Left ventricle myocardium superior (tissue), 1 donor: ENCODE measurements around the gene SCGB1A1. TPM values are rescaled to one million over a fixed set of nuclear protein-coding genes. Genes with fewer than 3 reads are reported as not detected.

Experiments
- ATAC-seq: fragments of 200-7000 bp; cut with Tn5 transposase; one replicate; pipeline ENCODE4 v1.9.1; 2020; ENCODE audit warnings: mild to moderate bottlenecking, moderate library complexity
- DNase-seq: peaks from one replicate; pipeline ENCODE4 v3.0.0-alpha.2; 2020
- intact Hi-C: fragments of 100-400 bp; cut with micrococcal nuclease; formaldehyde crosslinking; loops from one replicate; pipeline ENCODE4 v1.11.0; 2022
- total RNA-seq: library from RNA; stranded (reverse); fragmentation: NEBNext Ultra II Directional; extraction: Animal tissue kit (Norgen Biotek cat#: 25700); gene quantifications from one replicate; pipeline ENCODE4 v1.2.1, GENCODE V29; 2021
- donor health status: DM: no; HTN: yes; CAD: no; lungs with severe emphysema.

The SCGB1A1 gene
- total RNA-seq, 1 donor from 2014 or later = not detected

DNA sequence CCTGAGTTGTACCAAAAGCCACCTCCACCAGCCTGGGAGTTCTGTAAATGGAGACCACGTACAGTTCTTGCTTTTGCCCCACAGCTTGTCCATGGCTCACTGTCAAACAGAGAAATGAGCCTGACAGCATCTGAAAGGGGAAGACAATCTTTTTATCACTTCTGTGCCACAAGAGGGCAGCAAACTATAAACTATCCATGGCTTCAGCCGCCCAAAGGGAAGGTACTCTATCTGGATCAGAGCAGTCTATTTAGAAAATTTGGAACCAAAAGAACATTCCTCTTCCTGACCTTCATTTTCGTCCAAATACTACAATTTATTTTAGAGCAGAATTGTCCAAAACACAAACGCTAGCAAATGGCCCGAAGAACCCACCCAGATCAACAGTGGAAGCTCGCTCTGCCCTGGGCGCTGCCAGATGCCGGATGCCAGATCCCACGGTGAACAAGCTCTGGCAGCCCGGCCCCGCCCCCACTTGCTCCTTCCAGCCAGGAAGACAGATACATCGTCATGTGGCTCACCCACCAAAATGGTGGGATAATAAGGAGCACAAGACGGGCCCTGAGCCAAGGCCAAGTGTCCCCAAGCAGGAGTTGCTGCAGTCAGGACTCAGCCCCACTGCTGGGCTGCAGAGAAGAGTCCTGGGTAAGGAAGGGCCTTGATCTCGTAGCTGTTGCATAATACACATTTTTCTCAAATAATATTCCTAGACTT, 23.9 kb upstream of the SCGB1A1 start:
- ATAC-seq (peak; percentile 83), DNase-seq (peak; percentile 89)
- intact Hi-C loops = loop anchor here (10.0 kb wide), 1 partner anchor 150 kb away; the partner anchor contains the start of gene AHNAK

DNA sequence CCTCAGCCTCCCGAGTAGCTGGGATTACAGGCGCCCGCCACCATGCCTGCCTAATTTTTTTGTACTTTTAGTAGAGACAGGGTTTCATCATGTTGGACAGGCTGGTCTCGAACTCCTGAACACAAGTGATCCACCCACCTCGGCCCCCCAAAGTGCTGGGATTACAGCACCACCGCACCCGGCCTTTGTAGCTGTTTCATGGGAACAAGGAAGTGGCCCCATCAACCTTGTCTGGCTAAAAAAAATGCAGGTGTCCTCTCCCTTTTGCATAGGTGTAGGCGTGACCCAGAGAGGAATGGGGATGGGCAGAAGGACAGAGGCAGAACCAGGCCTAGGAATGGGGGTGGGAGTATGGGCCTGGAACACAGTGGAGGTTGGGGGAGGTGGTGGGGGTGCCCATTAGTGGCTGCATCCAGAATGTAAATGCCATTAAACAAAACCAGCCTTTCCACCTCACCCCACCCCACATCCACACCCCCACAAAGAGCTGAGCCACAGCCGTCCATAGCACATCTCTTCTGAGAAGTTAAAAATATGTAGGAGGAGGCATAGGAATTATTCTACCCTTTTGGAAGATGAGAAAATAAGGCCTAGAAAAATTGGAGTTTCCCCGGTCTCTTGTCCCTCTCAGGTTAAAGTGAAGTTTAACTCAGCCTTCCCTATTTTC, 22.8 kb upstream of the SCGB1A1 start:
- DNase-seq (no peak), ATAC-seq (no peak)
- intact Hi-C loops = loop anchor here (10.0 kb wide), 1 partner anchor 149 kb away; the partner anchor contains the start of gene AHNAK

- intact Hi-C loops = loop anchor here (10.0 kb wide), 1 partner anchor 146 kb away; the partner anchor contains the start of gene AHNAK
- DNase-seq (peak; percentile 71), ATAC-seq (peak; percentile 25)
These were observed 20.5 kb upstream of the SCGB1A1 start for GRCh38 chr11:62398011-62398994.

- DNase-seq = no peak
- intact Hi-C loops = loop anchor here (10.0 kb wide), 1 partner anchor 145 kb away; the partner anchor contains the start of gene AHNAK
- peak; percentile 3 for ATAC-seq
These were observed 19.5 kb upstream of the SCGB1A1 start for GRCh38 chr11:62399172-62399877.

- intact Hi-C loops = loop anchor here (10.0 kb wide), 1 partner anchor 145 kb away; the partner anchor contains the start of gene AHNAK
- peak; percentile 49 for DNase-seq
- ATAC-seq = peak; percentile 9
These were observed 19.0 kb upstream of the SCGB1A1 start for GRCh38 chr11:62399878-62400266.

DNA sequence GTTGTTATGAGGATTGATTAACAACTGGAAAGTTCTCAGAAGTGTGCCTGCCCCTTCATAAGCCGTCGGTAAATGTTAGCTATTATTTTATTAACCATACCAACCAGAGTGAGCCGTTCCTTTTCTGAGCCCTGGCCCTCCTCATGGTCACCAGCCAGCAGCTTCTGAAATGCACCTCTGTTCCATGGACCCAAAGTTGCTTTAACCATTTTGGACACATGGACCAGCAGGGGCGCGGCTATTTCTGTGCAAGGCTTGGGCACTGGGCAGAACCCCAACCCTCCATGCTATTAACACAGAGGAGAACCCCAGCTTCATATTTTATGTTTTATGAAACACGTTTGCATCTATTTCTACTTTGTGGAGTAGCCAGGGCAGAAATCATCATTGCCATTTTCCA, 18.6 kb upstream of the SCGB1A1 start:
- DNase-seq (no peak), ATAC-seq (no peak)
- intact Hi-C loops = no loop called here

GRCh38 chr11:62400760-62401159, 18.1 kb upstream of the SCGB1A1 start:
- peak; percentile 88 for ATAC-seq
- peak; percentile 91 for DNase-seq
- intact Hi-C loops = no loop called here

- no peak for ATAC-seq
- DNase-seq = no peak
- intact Hi-C loops = no loop called here
These were observed 17.5 kb upstream of the SCGB1A1 start for GRCh38 chr11:62401356-62401755.

- no peak for ATAC-seq
- intact Hi-C loops = no loop called here
These were observed 17.0 kb upstream of the SCGB1A1 start for GRCh38 chr11:62401811-62402210.

DNA sequence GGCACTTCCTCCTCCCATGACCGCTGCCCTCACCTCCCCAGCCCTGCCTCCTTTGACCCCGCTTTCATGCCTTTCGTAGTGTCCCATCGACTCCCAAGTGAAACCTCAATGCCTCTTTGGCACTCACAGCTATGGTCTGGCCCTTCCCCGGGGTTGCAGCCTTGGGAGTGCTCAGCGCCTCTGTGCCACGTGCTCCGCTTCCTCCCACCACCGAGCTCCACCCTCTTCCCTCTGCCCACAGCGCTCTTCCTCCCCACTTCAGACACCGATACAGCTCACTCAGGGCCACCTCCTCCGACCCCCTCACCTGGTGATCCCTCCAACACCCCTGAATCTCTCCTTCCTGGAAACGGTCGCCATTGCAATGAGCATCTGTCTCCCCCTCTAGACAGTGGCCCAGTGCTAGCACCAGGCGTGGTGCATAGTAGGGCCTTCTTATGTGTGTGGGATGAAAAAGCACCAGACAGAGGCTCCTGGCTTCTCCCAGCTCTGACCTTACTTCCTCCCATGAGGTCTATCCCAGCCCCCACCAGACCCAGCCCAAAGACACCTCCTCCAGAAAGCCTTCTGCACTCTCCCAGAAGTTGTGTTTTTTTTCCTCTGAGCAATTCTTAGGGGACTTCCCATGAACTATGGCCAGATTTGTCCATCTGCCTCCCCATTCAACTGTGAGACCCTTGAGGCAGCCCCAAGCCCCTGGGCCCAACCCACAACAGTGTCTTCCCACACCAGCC, 16.4 kb upstream of the SCGB1A1 start:
- intact Hi-C loops = no loop called here

More at GRCh38 chr11:62401811-62402210, 17.0 kb upstream of the SCGB1A1 start:
- no peak for DNase-seq

GRCh38 chr11:62402960-62403730, 15.7 kb upstream of the SCGB1A1 start:
- DNase-seq (no peak), ATAC-seq (no peak)
- intact Hi-C loops = no loop called here

More for the DNA sequence above, 16.4 kb upstream of the SCGB1A1 start:
- DNase-seq = peak; percentile 74
- ATAC-seq = peak; percentile 55

DNA sequence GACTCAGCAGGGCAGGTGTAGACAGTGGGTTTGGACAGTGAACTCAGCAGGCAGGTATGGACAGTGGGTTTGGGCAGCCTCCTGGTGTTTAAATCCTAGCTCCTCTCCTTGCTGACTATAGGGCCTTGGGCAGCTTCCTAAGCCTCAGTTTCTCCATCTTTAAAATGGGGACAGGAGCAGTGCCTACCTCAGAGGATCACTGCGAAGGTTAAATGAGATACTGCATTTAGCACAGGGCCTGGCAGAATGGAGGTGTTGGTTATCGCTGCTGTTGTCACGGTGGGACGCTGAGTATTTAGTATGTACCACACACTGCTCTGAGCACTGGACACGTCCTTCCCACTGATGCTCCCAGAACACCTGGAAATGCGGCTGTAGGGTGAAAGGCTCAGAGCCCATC, 14.4 kb upstream of the SCGB1A1 start:
- ATAC-seq (no peak), DNase-seq (no peak)
- intact Hi-C loops = no loop called here

DNA sequence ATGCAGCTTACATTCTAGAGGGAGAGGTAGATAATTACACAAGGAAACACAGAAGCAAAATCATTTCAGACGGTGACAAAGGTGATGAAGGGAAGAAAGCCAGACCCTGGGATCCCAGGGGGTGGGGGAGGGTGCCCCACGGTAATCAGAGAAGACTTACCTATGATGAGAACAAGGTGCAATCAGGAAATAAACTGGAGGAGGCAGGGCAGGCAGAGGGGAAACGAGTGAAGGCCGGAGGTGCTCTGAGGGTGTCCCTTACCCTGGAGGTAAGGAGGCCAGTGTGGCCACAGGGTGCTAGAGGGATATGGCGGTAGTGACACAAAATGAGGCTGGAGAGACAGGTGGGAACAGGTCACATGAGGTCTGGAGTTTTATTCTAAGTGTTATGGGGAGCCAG, 13.9 kb upstream of the SCGB1A1 start:
- intact Hi-C loops = no loop called here
- no peak for DNase-seq
- ATAC-seq = no peak

DNA sequence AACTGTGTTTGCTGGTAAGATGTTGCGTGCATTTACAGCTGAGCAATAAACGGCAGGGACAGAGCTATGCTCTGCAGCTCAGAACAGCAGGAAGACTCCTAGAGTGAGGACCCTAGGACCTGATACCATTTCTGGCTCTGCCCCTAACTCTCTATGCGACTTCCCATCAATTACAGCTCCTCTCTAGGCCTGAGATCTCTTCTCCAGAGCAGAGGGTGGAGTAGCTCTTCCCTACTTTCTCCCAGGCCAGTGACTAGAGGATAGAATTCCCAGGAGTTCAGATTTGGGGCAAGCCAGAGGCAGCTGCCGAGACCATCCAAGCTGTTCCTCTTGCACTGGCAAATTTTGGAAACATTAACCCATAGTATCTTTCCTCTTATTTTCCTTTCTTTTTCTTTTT, 12.8 kb upstream of the SCGB1A1 start:
- intact Hi-C loops = no loop called here
- ATAC-seq = no peak

DNA sequence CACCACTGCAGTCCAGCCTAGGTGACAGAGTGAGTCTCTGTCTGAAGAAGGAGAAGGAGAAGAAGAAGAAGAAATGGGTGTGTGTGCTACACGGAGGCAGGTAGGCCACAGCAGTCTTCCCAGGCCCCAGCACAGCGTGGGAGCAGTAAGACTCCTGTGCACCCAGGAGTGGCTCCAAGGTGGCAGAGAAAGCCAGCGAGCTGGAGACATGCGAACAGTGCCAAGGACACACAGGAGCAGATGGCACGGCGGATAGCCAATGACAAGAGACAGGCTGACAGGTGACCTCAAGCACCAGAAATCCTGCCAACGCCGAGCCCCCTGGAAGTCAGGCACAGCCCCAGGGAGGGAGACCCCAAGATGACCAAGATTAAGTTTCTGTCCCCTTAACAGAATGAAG, 9.0 kb upstream of the SCGB1A1 start:
- ATAC-seq (no peak), DNase-seq (no peak)
- intact Hi-C loops = no loop called here

More for the DNA sequence above, 12.8 kb upstream of the SCGB1A1 start:
- DNase-seq = no peak

DNA sequence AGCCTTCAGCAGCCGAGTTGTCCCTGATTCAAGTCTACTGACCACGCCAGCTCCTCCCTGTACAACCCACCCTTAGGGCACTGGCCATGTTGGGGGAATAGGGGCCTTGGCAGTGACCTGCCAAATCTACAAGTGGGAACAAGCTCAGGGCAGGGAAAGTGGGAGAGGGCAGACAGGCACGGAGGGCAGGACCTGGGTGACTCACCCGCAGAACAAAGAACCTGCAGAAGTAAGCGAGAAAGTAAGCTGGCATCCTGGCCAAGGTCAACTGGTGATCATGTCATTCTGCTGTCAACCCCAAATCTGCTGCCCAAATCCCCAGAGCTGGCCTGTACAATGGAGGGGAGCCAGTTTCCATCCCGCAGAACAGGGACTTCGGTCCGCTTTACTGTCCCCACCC, 7.9 kb upstream of the SCGB1A1 start:
- DNase-seq (no peak), ATAC-seq (no peak)
- intact Hi-C loops = no loop called here

DNA sequence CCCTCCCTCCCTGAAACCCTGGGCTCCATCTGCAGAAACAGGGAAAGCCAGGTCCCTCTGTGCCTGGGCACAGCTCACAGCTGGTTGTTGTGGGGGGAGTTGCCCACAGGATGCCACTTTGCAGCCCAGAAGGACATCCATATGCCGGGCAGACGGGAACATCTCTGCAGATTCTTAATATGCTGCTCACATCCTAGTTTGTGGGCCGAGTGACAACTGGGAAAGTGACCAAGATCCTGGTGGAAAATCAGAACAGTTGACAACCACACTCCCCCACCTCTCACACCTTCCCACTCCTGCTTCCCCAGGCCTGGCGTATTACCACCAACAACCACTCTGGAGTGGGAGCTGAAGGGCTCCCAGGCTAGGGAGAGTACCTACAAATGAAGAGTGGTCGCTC, 7.3 kb upstream of the SCGB1A1 start:
- DNase-seq = no peak
- intact Hi-C loops = no loop called here
- no peak for ATAC-seq
